Karpas-422 (cell line): Measurements from ENCODE around the gene PLXNA2. TPM values are rescaled to one million over a fixed set of nuclear protein-coding genes. Genes with fewer than 3 reads are reported as not detected.

Experiments
- DNase-seq: peaks from one replicate; pipeline ENCODE4 v3.0.0-alpha.2; 2015
- H2AFZ ChIP-seq: fragments of 200-600 bp; sonication (generic); 2 replicates; pipeline ENCODE4 v1.6.1; 2014; ENCODE audit warnings: antibody characterized with exemption, low read length, mixed read lengths
- H3K27ac ChIP-seq: fragments of 200-600 bp; sonication (generic); 2 replicates; pipeline ENCODE4 v1.5.1; 2014; ENCODE audit warnings: mild to moderate bottlenecking, low read length, moderate library complexity
- H3K27me3 ChIP-seq: fragments of 200-600 bp; sonication (generic); 2 replicates; pipeline ENCODE4 v1.6.1; 2014; ENCODE audit warnings: low read length, mixed read lengths
- H3K36me3 ChIP-seq: fragments of 200-600 bp; sonication (generic); 2 replicates; pipeline ENCODE4 v1.6.1; 2014; ENCODE audit warnings: low read length, mixed read lengths; ENCODE audit not compliant: insufficient read depth
- H3K4me1 ChIP-seq: fragments of 200-600 bp; sonication (generic); 2 replicates; pipeline ENCODE4 v1.6.1; 2014; ENCODE audit warnings: mild to moderate bottlenecking, low read length, mixed read lengths
- H3K4me2 ChIP-seq: fragments of 200-600 bp; sonication (generic); 2 replicates; pipeline ENCODE4 v1.6.1; 2014; ENCODE audit warnings: low read length, low read depth, mild to moderate bottlenecking; ENCODE audit not compliant: poor library complexity, severe bottlenecking
- H3K4me3 ChIP-seq: fragments of 200-600 bp; sonication (generic); 2 replicates; pipeline ENCODE4 v1.5.1; 2014; ENCODE audit warnings: mild to moderate bottlenecking, antibody characterized with exemption, low read length, mixed read lengths
- H3K79me2 ChIP-seq: fragments of 200-600 bp; sonication (generic); 2 replicates; pipeline ENCODE4 v1.6.1; 2014; ENCODE audit warnings: mild to moderate bottlenecking, low read length, mixed read lengths
- H3K9ac ChIP-seq: fragments of 200-600 bp; sonication (generic); 2 replicates; pipeline ENCODE4 v1.6.0; 2014; ENCODE audit warnings: low read length
- H3K9me2 ChIP-seq: fragments of 200-600 bp; sonication (generic), shearing (Covaris generic); replicated peaks from 2 replicates; pipeline ENCODE4 v1.6.0; 2014; ENCODE audit warnings: mild to moderate bottlenecking, low read length, moderate library complexity; ENCODE audit not compliant: insufficient read depth
- H3K9me3 ChIP-seq: fragments of 300-700, 200-600 bp; sonication (generic); 2 replicates; pipeline ENCODE4 v1.6.1; 2014; ENCODE audit warnings: low read length, mixed read lengths
- H4K20me1 ChIP-seq: fragments of 200-600 bp; sonication (generic); 2 replicates; pipeline ENCODE4 v1.6.1; 2014; ENCODE audit warnings: mild to moderate bottlenecking, antibody characterized with exemption, low read length, low read depth; ENCODE audit not compliant: insufficient read depth
- total RNA-seq: library from RNA; depleted of rRNA; stranded (reverse); fragments of >200 nt; shearing (Covaris generic); gene quantifications from 2 replicates; pipeline ENCODE4 v1.2.3, GENCODE V29; 2014; ENCODE audit warnings: low replicate concordance

The PLXNA2 gene
- total RNA-seq, 1 experiment from 2014 or later: not detected

- H3K4me2 ChIP-seq: no peak overlapping the region
- no peaks in the 10 kb centered on the region for H3K79me2 ChIP-seq
- H3K9me3 ChIP-seq: no peaks in the 10 kb centered on the region
Observed at GRCh38 chr1:208057056-208057455, 187.1 kb downstream of the PLXNA2 start.

GRCh38 chr1:208055535-208055934 lies 188.6 kb downstream of the PLXNA2 start:
- Histone ChIP-seq H3K79me2 (no peaks in the 10 kb centered on the region), H3K9me3 (no peaks in the 10 kb centered on the region), H3K4me3 (no peak overlapping the region), H4K20me1 (0 out of 2 replicates have a peak, but pooled peaks cover 3% of the 10 kb centered on the region), H3K27ac (no peak overlapping the region), H3K36me3 (no peaks in the 10 kb centered on the region), H3K9me2 (no peaks in the 10 kb centered on the region), H3K4me1 (no peaks in the 10 kb centered on the region), H3K4me2 (no peak overlapping the region), H3K9ac (no peak overlapping the region), H3K27me3 (no peaks in the 10 kb centered on the region), H2AFZ (no peak overlapping the region)
- DNase-seq: no peak

More at GRCh38 chr1:208057056-208057455, 187.1 kb downstream of the PLXNA2 start:
- Histone ChIP-seq H2AFZ (no peak overlapping the region), H3K27me3 (no peaks in the 10 kb centered on the region), H3K4me3 (no peak overlapping the region), H3K36me3 (no peaks in the 10 kb centered on the region), H3K4me1 (no peaks in the 10 kb centered on the region), H3K27ac (no peak overlapping the region), H3K9me2 (no peaks in the 10 kb centered on the region), H4K20me1 (0 out of 2 replicates have a peak, but pooled peaks cover 3% of the 10 kb centered on the region), H3K9ac (no peak overlapping the region)
- no peak for DNase-seq

GRCh38 chr1:208054911-208055379 lies 189.2 kb downstream of the PLXNA2 start:
- Histone ChIP-seq H3K9me3 (no peaks in the 10 kb centered on the region), H3K9ac (no peak overlapping the region), H3K27me3 (no peaks in the 10 kb centered on the region), H3K4me2 (no peak overlapping the region), H3K4me1 (no peaks in the 10 kb centered on the region), H2AFZ (no peak overlapping the region), H4K20me1 (0 out of 2 replicates have a peak, but pooled peaks cover 3% of the 10 kb centered on the region), H3K79me2 (no peaks in the 10 kb centered on the region), H3K27ac (no peak overlapping the region), H3K36me3 (no peaks in the 10 kb centered on the region), H3K9me2 (no peaks in the 10 kb centered on the region), H3K4me3 (no peak overlapping the region)
- DNase-seq: no peak

DNA sequence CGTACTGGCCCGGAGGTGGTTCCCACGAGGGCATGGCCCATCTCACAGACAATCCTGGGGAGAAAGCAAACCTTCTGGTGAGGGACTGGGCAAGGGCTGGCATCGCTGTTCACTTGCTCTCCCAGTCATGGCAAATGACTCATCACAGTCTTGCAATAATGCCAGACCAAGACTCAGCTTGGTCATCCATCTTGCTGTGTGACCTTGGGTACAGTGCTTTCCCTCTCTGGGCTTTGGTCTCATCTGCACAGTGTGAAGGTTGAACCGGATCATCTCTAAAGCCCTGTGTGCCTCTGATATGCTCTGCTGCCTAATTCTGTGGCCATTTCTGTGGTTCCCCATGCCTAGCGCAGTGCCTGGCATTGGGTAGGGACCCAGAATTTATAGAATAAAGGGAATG lies 189.7 kb downstream of the PLXNA2 start:
- H3K27ac ChIP-seq: no peak overlapping the region
- no peak for DNase-seq
- H3K4me2 ChIP-seq: no peak overlapping the region
- H3K4me1 ChIP-seq: no peaks in the 10 kb centered on the region
- no peaks in the 10 kb centered on the region for H3K36me3 ChIP-seq
- 0 out of 2 replicates have a peak, but pooled peaks cover 3% of the 10 kb centered on the region for H4K20me1 ChIP-seq
- no peaks in the 10 kb centered on the region for H3K79me2 ChIP-seq
- H3K9me2 ChIP-seq: no peaks in the 10 kb centered on the region
- no peaks in the 10 kb centered on the region for H3K27me3 ChIP-seq
- H3K4me3 ChIP-seq: no peak overlapping the region
- H3K9ac ChIP-seq: no peak overlapping the region
- H3K9me3 ChIP-seq: no peaks in the 10 kb centered on the region
- H2AFZ ChIP-seq: no peak overlapping the region

DNA sequence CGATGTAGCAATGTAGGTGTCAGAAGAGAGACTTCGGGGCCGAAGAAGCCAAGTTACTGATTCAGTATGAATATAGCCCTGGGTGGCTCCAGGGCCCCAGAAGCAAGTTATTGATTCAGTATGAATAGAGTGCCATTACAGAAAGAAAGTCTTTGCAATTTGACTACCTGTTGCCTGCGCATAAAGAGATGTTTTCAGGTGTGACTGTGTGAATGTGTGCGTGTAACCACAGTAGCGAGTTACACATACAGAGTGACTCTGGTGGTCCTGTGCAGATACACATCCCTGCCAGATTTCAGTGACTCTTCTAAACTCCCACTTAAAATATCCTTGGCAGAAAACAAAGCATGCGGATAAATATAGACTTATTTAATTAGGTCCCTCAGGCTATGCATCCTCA lies 190.5 kb downstream of the PLXNA2 start:
- Histone ChIP-seq H3K9me2 (no peaks in the 10 kb centered on the region), H3K79me2 (no peaks in the 10 kb centered on the region), H3K27ac (no peak overlapping the region), H3K4me1 (no peaks in the 10 kb centered on the region), H3K9ac (no peak overlapping the region), H3K9me3 (no peaks in the 10 kb centered on the region), H3K27me3 (no peaks in the 10 kb centered on the region), H2AFZ (no peak overlapping the region), H3K4me3 (no peak overlapping the region), H3K4me2 (no peak overlapping the region), H4K20me1 (0 out of 2 replicates have a peak, but pooled peaks cover 3% of the 10 kb centered on the region), H3K36me3 (no peaks in the 10 kb centered on the region)
- no peak for DNase-seq

GRCh38 chr1:208052926-208053407 lies 191.2 kb downstream of the PLXNA2 start:
- Histone ChIP-seq H3K27me3 (no peaks in the 10 kb centered on the region), H3K4me2 (no peak overlapping the region)
- no peak for DNase-seq

GRCh38 chr1:208052135-208052534 lies 192.0 kb downstream of the PLXNA2 start:
- DNase-seq: no peak
- H2AFZ ChIP-seq: no peak overlapping the region
- no peaks in the 10 kb centered on the region for H3K9me2 ChIP-seq
- no peak overlapping the region for H3K4me2 ChIP-seq
- H3K9me3 ChIP-seq: no peaks in the 10 kb centered on the region
- H4K20me1 ChIP-seq: 0 out of 2 replicates have a peak, but pooled peaks cover 3% of the 10 kb centered on the region
- no peak overlapping the region for H3K9ac ChIP-seq
- no peak overlapping the region for H3K4me3 ChIP-seq
- no peaks in the 10 kb centered on the region for H3K4me1 ChIP-seq
- no peaks in the 10 kb centered on the region for H3K36me3 ChIP-seq
- H3K27me3 ChIP-seq: no peaks in the 10 kb centered on the region
- H3K79me2 ChIP-seq: no peaks in the 10 kb centered on the region
- H3K27ac ChIP-seq: no peak overlapping the region

More at GRCh38 chr1:208052926-208053407, 191.2 kb downstream of the PLXNA2 start:
- 0 out of 2 replicates have a peak, but pooled peaks cover 3% of the 10 kb centered on the region for H4K20me1 ChIP-seq
- no peaks in the 10 kb centered on the region for H3K79me2 ChIP-seq
- H3K36me3 ChIP-seq: no peaks in the 10 kb centered on the region
- no peak overlapping the region for H2AFZ ChIP-seq
- no peaks in the 10 kb centered on the region for H3K9me2 ChIP-seq
- no peaks in the 10 kb centered on the region for H3K9me3 ChIP-seq
- no peak overlapping the region for H3K4me3 ChIP-seq
- no peak overlapping the region for H3K9ac ChIP-seq
- H3K27ac ChIP-seq: no peak overlapping the region
- no peaks in the 10 kb centered on the region for H3K4me1 ChIP-seq

DNA sequence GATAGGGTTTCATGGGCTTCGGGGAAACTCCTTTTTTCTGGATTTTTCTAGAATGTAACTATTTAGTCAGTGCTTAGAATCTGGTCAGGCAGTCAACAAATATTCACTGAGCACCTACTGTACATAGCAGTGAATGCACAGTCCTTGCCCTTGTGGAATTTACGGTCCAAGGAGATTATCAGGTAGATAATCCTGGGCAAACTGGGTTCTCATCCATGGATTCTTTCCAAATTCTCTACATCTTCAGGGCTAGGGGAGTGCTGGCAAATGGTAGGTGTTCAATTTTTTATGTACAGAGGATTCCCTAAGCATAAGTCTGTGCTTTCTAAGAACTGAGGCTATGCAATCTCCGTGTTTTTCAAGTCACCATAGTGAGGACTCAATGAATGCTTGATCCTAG lies 192.5 kb downstream of the PLXNA2 start:
- no peak overlapping the region for H3K27ac ChIP-seq

More for the DNA sequence above, 192.5 kb downstream of the PLXNA2 start:
- Histone ChIP-seq H3K36me3 (no peaks in the 10 kb centered on the region), H3K9ac (no peak overlapping the region), H2AFZ (no peak overlapping the region), H3K4me1 (no peaks in the 10 kb centered on the region), H3K9me3 (no peaks in the 10 kb centered on the region), H3K4me2 (no peak overlapping the region), H4K20me1 (0 out of 2 replicates have a peak, but pooled peaks cover 3% of the 10 kb centered on the region), H3K27me3 (no peaks in the 10 kb centered on the region), H3K9me2 (no peaks in the 10 kb centered on the region), H3K79me2 (no peaks in the 10 kb centered on the region), H3K4me3 (no peak overlapping the region)
- DNase-seq: no peak
